Measurements from ENCODE around the gene P2RY12.

Gene P2RY12

GRCh38 chr3:151330899-151331298 is 53.7 kb downstream of the P2RY12 start:
- no peak for DNase-seq

GRCh38 chr3:151330379-151330778 is 54.2 kb downstream of the P2RY12 start:
- DNase-seq = no peak

GRCh38 chr3:151329363-151329762 is 55.2 kb downstream of the P2RY12 start, which contains the start of gene P2RY13:
P2RY13 (minus strand) TSS chr3:151329549; CDS start chr3:151329528, 21 bp downstream.
- DNase-seq = no peak

GRCh38 chr3:151328298-151328995 is 56.1 kb downstream of the P2RY12 start:
- no peak for DNase-seq

- DNase-seq = no peak
Measured at GRCh38 chr3:151327571-151328198, 56.9 kb downstream of the P2RY12 start.

- no peak for DNase-seq
Measured at GRCh38 chr3:151322511-151322910, 62.0 kb downstream of the P2RY12 start.

- DNase-seq = no peak
Measured at GRCh38 chr3:151321526-151321925, 63.0 kb downstream of the P2RY12 start.

GRCh38 chr3:151320131-151320530 is 64.4 kb downstream of the P2RY12 start:
- no peak for DNase-seq

- DNase-seq = no peak
Measured at GRCh38 chr3:151319628-151320027, 64.9 kb downstream of the P2RY12 start.

- DNase-seq = no peak
Measured at GRCh38 chr3:151318991-151319390, 65.6 kb downstream of the P2RY12 start.

- DNase-seq = no peak
Measured at GRCh38 chr3:151318313-151318712, 66.2 kb downstream of the P2RY12 start.

- no peak for DNase-seq
Measured at GRCh38 chr3:151316267-151316991, 68.1 kb downstream of the P2RY12 start, which contains the start of gene GPR87. GPR87 (minus strand) TSS chr3:151316820; CDS start chr3:151300100, 16,720 bp downstream.

- no peak for DNase-seq
Measured at GRCh38 chr3:151315846-151316245, 68.7 kb downstream of the P2RY12 start.

GRCh38 chr3:151315136-151315535 is 69.4 kb downstream of the P2RY12 start:
- DNase-seq = no peak

GRCh38 chr3:151314593-151314992 is 70.0 kb downstream of the P2RY12 start:
- no peak for DNase-seq

GRCh38 chr3:151314137-151314536 is 70.4 kb downstream of the P2RY12 start:
- no peak for DNase-seq

GRCh38 chr3:151312972-151313371 is 71.6 kb downstream of the P2RY12 start:
- no peak for DNase-seq

- DNase-seq = no peak
Measured at GRCh38 chr3:151309566-151309965, 75.0 kb downstream of the P2RY12 start.

GRCh38 chr3:151307583-151308488 is 76.7 kb downstream of the P2RY12 start:
- no peak for DNase-seq

- no peak for DNase-seq
Measured at GRCh38 chr3:151307131-151307530, 77.4 kb downstream of the P2RY12 start.

GRCh38 chr3:151306168-151306810 is 78.3 kb downstream of the P2RY12 start:
- no peak for DNase-seq

- DNase-seq = no peak
Measured at GRCh38 chr3:151305775-151306151, 78.8 kb downstream of the P2RY12 start.

Measured in DMS 273 treated with DMSO at 0.1 percent for 48 hours (cell line).